Mesenchymal stem cell (in vitro differentiated cells and primary cell): ENCODE measurements around the gene C19orf47.
"Not testable (repeated sequence)": the region's sequence is repeated elsewhere in the genome, so short reads cannot be mapped to it uniquely, and the experiment has no call there.

ENCODE experiments used
- DNase-seq: peaks from one replicate; pipeline ENCODE4 v3.0.0-alpha.2; 2013
- H2AFZ ChIP-seq: one replicate; pipeline ENCODE4 v1.6.1; 2013; ENCODE audit warnings: low read depth, mild to moderate bottlenecking, control low read depth, inconsistent platforms, low read length, moderate library complexity
- H2AK5ac ChIP-seq: 2 replicates; pipeline ENCODE4 v1.6.1; 2013; ENCODE audit warnings: low read length, moderate library complexity, mild to moderate bottlenecking, inconsistent platforms; ENCODE audit not compliant: severe bottlenecking
- H2BK120ac ChIP-seq: one replicate; pipeline ENCODE4 v1.6.1; 2013; ENCODE audit warnings: low read depth, mild to moderate bottlenecking, inconsistent platforms, low read length, moderate library complexity
- H2BK12ac ChIP-seq, 2 experiments: one replicate each; pipeline ENCODE4 v1.6.1; 2013; ENCODE audit warnings: inconsistent platforms in 2 of 2, low read length in 2 of 2, mild to moderate bottlenecking in 2 of 2, moderate library complexity in 2 of 2, control low read depth in 1 of 2
- H2BK15ac ChIP-seq: one replicate; pipeline ENCODE4 v1.6.1; 2013; ENCODE audit warnings: mild to moderate bottlenecking, low read depth, inconsistent platforms; ENCODE audit not compliant: poor library complexity, severe bottlenecking
- H2BK5ac ChIP-seq: 2 replicates; pipeline ENCODE4 v1.6.1; 2013; ENCODE audit warnings: low read depth, mild to moderate bottlenecking, low read length, control low read depth, inconsistent platforms; ENCODE audit not compliant: poor library complexity, severe bottlenecking
- H3K14ac ChIP-seq, 2 experiments: one replicate each; pipeline ENCODE4 v1.6.1; 2013; ENCODE audit warnings: inconsistent platforms in 2 of 2, low read length in 2 of 2, control low read depth in 1 of 2, mild to moderate bottlenecking in 1 of 2, moderate library complexity in 1 of 2
- H3K18ac ChIP-seq, 2 experiments: one replicate each; pipeline ENCODE4 v1.6.1; 2013; ENCODE audit warnings: inconsistent platforms in 2 of 2, low read length in 2 of 2, control low read depth in 1 of 2, low read depth in 1 of 2, mild to moderate bottlenecking in 1 of 2
- H3K23ac ChIP-seq, 2 experiments: one replicate each; pipeline ENCODE4 v1.6.1; 2013; ENCODE audit warnings: inconsistent platforms in 2 of 2, low read length in 2 of 2, mild to moderate bottlenecking in 2 of 2, moderate library complexity in 2 of 2, control low read depth in 1 of 2
- H3K27ac ChIP-seq: 2 replicates; pipeline ENCODE4 v1.5.1; 2013; ENCODE audit warnings: mild to moderate bottlenecking, moderate library complexity, low read length, control low read depth, inconsistent platforms; ENCODE audit not compliant: poor library complexity, severe bottlenecking
- H3K27me3 ChIP-seq, 2 experiments: 2 replicates each; pipeline versions ENCODE4 v1.6.1 to v1.7.0; 2013; ENCODE audit warnings: low read length in 2 of 2, mild to moderate bottlenecking in 2 of 2, moderate library complexity in 2 of 2, control low read depth in 1 of 2, inconsistent platforms in 1 of 2; ENCODE audit not compliant: control insufficient read depth in 1 of 2, insufficient read depth in 1 of 2
- H3K36me3 ChIP-seq, 2 experiments: 2 replicates each; pipeline versions ENCODE4 v1.6.1 to v1.7.0; 2013; ENCODE audit warnings: low read length in 2 of 2, control low read depth in 1 of 2, inconsistent platforms in 1 of 2, low read depth in 1 of 2, mild to moderate bottlenecking in 1 of 2; ENCODE audit not compliant: insufficient read depth in 2 of 2, control insufficient read depth in 1 of 2
- H3K4ac ChIP-seq, 2 experiments: one replicate each; pipeline ENCODE4 v1.6.1; 2013; ENCODE audit warnings: inconsistent platforms in 2 of 2, low read length in 2 of 2, mild to moderate bottlenecking in 2 of 2, moderate library complexity in 2 of 2, control low read depth in 1 of 2, low read depth in 1 of 2
- H3K4me1 ChIP-seq: 2 replicates; pipeline ENCODE4 v1.6.1; 2013; ENCODE audit warnings: low read depth, low read length, control low read depth; ENCODE audit not compliant: control insufficient read depth, insufficient read depth
- H3K4me2 ChIP-seq: 2 replicates; pipeline ENCODE4 v1.6.1; 2013; ENCODE audit warnings: low read length, mild to moderate bottlenecking, inconsistent platforms; ENCODE audit not compliant: poor library complexity, severe bottlenecking
- H3K4me3 ChIP-seq, 2 experiments: 2 replicates each; pipeline versions ENCODE4 v1.5.1 to v1.7.0; 2013; ENCODE audit warnings: low read length in 2 of 2, mild to moderate bottlenecking in 2 of 2, control low read depth in 1 of 2, low read depth in 1 of 2; ENCODE audit not compliant: insufficient read depth in 1 of 2
- H3K79me1 ChIP-seq: replicated peaks from 2 replicates; pipeline ENCODE4 v1.6.1; 2013; ENCODE audit warnings: mild to moderate bottlenecking, control low read depth, low read length, inconsistent platforms; ENCODE audit not compliant: poor library complexity, severe bottlenecking
- H3K9ac ChIP-seq: 2 replicates; pipeline ENCODE4 v1.7.0; 2013; ENCODE audit warnings: mild to moderate bottlenecking, low read length, moderate library complexity
- H3K9me3 ChIP-seq: 2 replicates; pipeline ENCODE4 v1.7.0; 2013; ENCODE audit warnings: mild to moderate bottlenecking, low read length; ENCODE audit not compliant: control insufficient read depth
- H4K8ac ChIP-seq: one replicate; pipeline ENCODE4 v1.6.1; 2013; ENCODE audit warnings: inconsistent platforms, mild to moderate bottlenecking, low read length, moderate library complexity
- H4K91ac ChIP-seq: one replicate; pipeline ENCODE4 v1.6.1; 2013; ENCODE audit warnings: mild to moderate bottlenecking, low read length, inconsistent platforms
- WGBS: methylation state at CpG from one replicate; pipeline ENCODE4 v1.1.7; 2013; ENCODE audit warnings: mixed read lengths; 5-methylcytosine and 5-hydroxymethylcytosine counted together

Gene C19orf47

DNA sequence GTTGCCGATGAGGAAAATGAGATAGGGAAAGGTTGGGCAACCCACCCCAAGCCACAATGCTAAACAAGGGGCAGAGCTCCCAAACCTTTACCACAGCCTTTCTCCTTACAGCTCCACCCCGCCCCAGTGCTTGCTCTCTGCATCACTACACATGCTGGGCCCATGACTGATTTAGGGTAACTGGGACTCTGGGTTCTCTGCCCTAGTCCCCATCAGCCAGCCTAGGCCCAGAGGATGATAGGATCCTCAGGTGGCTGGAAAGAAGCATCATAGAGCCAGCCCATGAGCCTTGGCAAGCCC is 11.6 kb downstream of the C19orf47 start:
- no peak for DNase-seq
- no peak overlapping the region for H4K8ac ChIP-seq

DNA sequence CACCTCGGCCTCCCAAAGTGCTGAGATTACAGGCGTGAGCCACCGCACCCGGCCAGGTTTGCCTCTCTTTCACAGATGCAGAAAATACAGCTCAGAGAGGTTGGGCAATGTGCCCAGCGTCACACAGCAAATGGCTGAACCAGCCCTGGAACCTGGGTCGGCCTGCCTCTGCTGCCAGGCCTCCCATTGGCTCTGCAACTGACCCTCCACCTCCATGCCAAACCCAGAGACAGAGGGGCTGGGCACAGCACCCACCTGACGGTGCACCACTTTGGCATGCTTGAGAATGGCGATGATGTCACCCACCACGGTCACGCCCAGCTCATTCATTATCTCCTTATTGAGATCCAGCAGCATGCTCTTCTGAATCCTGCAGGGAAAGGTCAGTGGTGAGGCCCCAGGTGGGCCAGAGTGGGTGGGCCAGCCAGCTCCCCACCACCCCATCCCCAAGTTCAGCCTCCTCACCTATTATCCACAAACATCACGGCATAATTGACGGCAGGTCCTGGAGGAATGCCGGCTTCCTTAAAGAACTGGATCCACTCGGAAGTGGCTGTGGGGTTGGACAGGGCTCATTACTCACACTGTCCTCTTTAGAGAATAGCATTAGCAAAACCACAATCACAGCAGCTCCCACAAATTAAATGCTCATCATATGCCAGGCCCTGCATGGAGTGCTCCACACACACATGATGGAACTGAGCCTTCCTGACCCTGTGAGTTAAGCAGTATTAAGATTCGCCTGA is 12.2 kb downstream of the C19orf47 start:
- H2BK12ac ChIP-seq = no peak overlapping the region
- H3K9me3 ChIP-seq = no peaks in the 10 kb centered on the region
- H4K91ac ChIP-seq = no peak overlapping the region
- no peak overlapping the region for H3K9ac ChIP-seq
- peaks cover 7% of the 10 kb centered on the region for H3K4me1 ChIP-seq
- no peak overlapping the region for H3K23ac ChIP-seq
- no peak overlapping the region for H3K4me3 ChIP-seq
- H3K27me3 ChIP-seq = no peaks in the 10 kb centered on the region
- H3K4ac ChIP-seq = no peak overlapping the region
- H3K36me3 ChIP-seq = peaks cover 44 to 55% of the 10 kb centered on the region in 2 experiments
- peaks cover 18% of the 10 kb centered on the region for H3K79me1 ChIP-seq
- no peak overlapping the region for H3K27ac ChIP-seq
- no peak overlapping the region for H3K4me2 ChIP-seq
- H2AFZ ChIP-seq = no peak overlapping the region
- H3K18ac ChIP-seq = no peak overlapping the region
- H2BK5ac ChIP-seq = no peak overlapping the region
- no peak overlapping the region for H3K14ac ChIP-seq
- no peak overlapping the region for H4K8ac ChIP-seq
- WGBS = 95% methylated on average over 15 of the region's 15 CpGs
- no peak overlapping the region for H2BK15ac ChIP-seq
- DNase-seq = peak; percentile 9
- H2AK5ac ChIP-seq = no peak overlapping the region
- no peak overlapping the region for H2BK120ac ChIP-seq

More for the DNA sequence above, 11.6 kb downstream of the C19orf47 start:
- WGBS = 100% methylated on average over 2 of the region's 2 CpGs
- no peak overlapping the region for H3K23ac ChIP-seq
- no peak overlapping the region for H2BK5ac ChIP-seq
- H3K4me2 ChIP-seq = no peak overlapping the region
- H3K9ac ChIP-seq = no peak overlapping the region
- peaks cover 20% of the 10 kb centered on the region for H3K79me1 ChIP-seq
- H3K27me3 ChIP-seq = no peaks in the 10 kb centered on the region
- H2BK12ac ChIP-seq = no peak overlapping the region
- H3K27ac ChIP-seq = no peak overlapping the region
- H3K14ac ChIP-seq = no peak overlapping the region
- H3K36me3 ChIP-seq = peaks cover 42 to 50% of the 10 kb centered on the region in 2 experiments
- no peaks in the 10 kb centered on the region for H3K9me3 ChIP-seq
- H2AK5ac ChIP-seq = no peak overlapping the region
- H3K4me1 ChIP-seq = peaks cover 8% of the 10 kb centered on the region
- no peak overlapping the region for H2BK15ac ChIP-seq
- no peak overlapping the region for H3K4ac ChIP-seq
- H2BK120ac ChIP-seq = no peak overlapping the region
- H2AFZ ChIP-seq = no peak overlapping the region
- no peak overlapping the region for H4K91ac ChIP-seq
- no peak overlapping the region for H3K18ac ChIP-seq
- no peak overlapping the region for H3K4me3 ChIP-seq

DNA sequence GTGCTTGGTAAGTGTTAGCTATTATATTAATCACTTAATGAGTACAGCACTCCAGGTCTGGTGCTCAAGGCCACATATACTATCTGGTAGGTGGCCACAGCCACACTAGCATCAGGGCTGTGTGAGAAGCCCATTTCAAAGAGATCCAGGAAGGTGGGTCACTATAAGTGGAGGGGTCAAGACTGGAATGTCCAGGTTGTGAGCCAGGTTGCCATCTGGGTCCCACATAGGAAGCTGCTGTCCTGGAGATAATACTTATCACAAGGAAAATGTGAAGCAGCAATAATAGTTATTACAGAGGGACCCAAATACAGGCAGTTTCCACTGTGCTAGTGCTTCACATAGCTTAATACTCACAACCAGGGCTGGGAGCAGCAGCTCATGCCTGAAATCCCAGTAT is 13.1 kb downstream of the C19orf47 start:
- no peak for DNase-seq
- Histone ChIP-seq H4K91ac (no peak overlapping the region), H2BK15ac (no peak overlapping the region)

DNA sequence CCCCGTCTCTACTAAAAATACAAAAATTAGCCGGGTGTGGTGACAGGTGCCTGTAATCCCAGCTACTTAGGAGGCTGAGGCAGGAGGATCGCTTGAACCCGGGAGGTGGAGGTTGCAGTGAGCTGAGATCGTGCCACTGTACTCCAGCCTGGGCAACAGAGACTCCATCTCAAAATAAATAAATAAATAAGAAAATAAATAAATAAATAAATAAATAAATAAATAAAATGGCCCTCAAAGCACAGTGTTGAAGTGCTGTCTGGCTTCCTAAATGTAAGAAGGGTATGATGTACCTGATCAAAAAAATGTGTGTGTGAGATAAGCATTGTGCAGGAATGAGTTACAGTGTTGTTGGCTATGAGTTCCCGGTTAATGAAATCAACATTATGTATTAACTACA is 15.1 kb downstream of the C19orf47 start:
- not testable (repeated sequence) for H2AFZ ChIP-seq, H2AK5ac ChIP-seq, H3K9ac ChIP-seq

More for the DNA sequence above, 13.1 kb downstream of the C19orf47 start:
- Histone ChIP-seq H3K23ac (no peak overlapping the region), H2AFZ (no peak overlapping the region), H3K27me3 (no peaks in the 10 kb centered on the region), H2AK5ac (no peak overlapping the region), H3K27ac (no peak overlapping the region), H2BK12ac (no peak overlapping the region), H3K18ac (no peak overlapping the region), H2BK120ac (no peak overlapping the region), H2BK5ac (no peak overlapping the region), H3K9ac (no peak overlapping the region), H3K4ac (no peak overlapping the region), H4K8ac (no peak overlapping the region), H3K4me1 (peaks cover 7% of the 10 kb centered on the region), H3K9me3 (no peaks in the 10 kb centered on the region), H3K36me3 (peaks cover 50 to 60% of the 10 kb centered on the region in 2 experiments), H3K14ac (no peak overlapping the region), H3K4me2 (no peak overlapping the region), H3K79me1 (peaks cover 20% of the 10 kb centered on the region), H3K4me3 (no peak overlapping the region)

More for the DNA sequence above, 15.1 kb downstream of the C19orf47 start:
- not testable (repeated sequence) for H3K14ac ChIP-seq, H2BK15ac ChIP-seq, H3K4me3 ChIP-seq, H3K4ac ChIP-seq, H3K18ac ChIP-seq, H2BK5ac ChIP-seq, H2BK120ac ChIP-seq, H3K23ac ChIP-seq, DNase-seq, H3K4me1 ChIP-seq, H4K91ac ChIP-seq, H3K4me2 ChIP-seq, H3K9me3 ChIP-seq, H3K27ac ChIP-seq, H3K27me3 ChIP-seq, H2BK12ac ChIP-seq, H4K8ac ChIP-seq
- Histone ChIP-seq H3K79me1 (peaks cover 21% of the 10 kb centered on the region), H3K36me3 (peaks cover 56 to 65% of the 10 kb centered on the region in 2 experiments)
- WGBS = 100% methylated on average over 2 of the region's 6 CpGs
